Memory B cell (primary cell): ENCODE results near the gene TMEM213.

Experiments
- ATAC-seq: fragments of 150-1000 bp; cut with Tn5 transposase; 2 replicates; pipeline ENCODE4 v1.10.0; 2021; ENCODE audit warnings: low read depth, mild to moderate bottlenecking, moderate library complexity
- DNase-seq, 2 donors: peaks; one replicate each; pipeline ENCODE4 v3.0.0; 2022; ENCODE audit warnings: low spot score in 2 of 2
- H3K27ac Mint-ChIP-seq: one replicate; pipeline ENCODE4 v1.8.0; 2022; ENCODE audit warnings: mild to moderate bottlenecking, moderate library complexity, mixed read lengths
- H3K27me3 Mint-ChIP-seq: one replicate; pipeline ENCODE4 v1.8.0; 2022; ENCODE audit warnings: mixed read lengths
- H3K36me3 Mint-ChIP-seq: one replicate; pipeline ENCODE4 v1.8.0; 2022; ENCODE audit warnings: mild to moderate bottlenecking, mixed read lengths
- H3K4me1 Mint-ChIP-seq: one replicate; pipeline ENCODE4 v1.8.0; 2022; ENCODE audit warnings: mixed read lengths
- H3K4me3 Mint-ChIP-seq: one replicate; pipeline ENCODE4 v1.8.0; 2022; ENCODE audit warnings: mild to moderate bottlenecking, moderate library complexity, mixed read lengths
- H3K9me3 Mint-ChIP-seq: one replicate; pipeline ENCODE4 v1.8.0; 2022; ENCODE audit warnings: mixed read lengths

The TMEM213 gene

GRCh38 chr7:138813945-138814344 is 16.2 kb downstream of the TMEM213 start:
- Mint-ChIP-seq H3K4me3 (no peak overlapping the region), H3K27ac (no peak overlapping the region), H3K4me1 (no peaks in the 10 kb centered on the region), H3K9me3 (no peaks in the 10 kb centered on the region), H3K27me3 (no peaks in the 10 kb centered on the region), H3K36me3 (no peaks in the 10 kb centered on the region)
- DNase-seq = no peak
- ATAC-seq = no peak

- Mint-ChIP-seq H3K4me3 (no peak overlapping the region), H3K9me3 (no peaks in the 10 kb centered on the region), H3K36me3 (no peaks in the 10 kb centered on the region), H3K4me1 (no peaks in the 10 kb centered on the region), H3K27ac (no peak overlapping the region), H3K27me3 (no peaks in the 10 kb centered on the region)
- ATAC-seq = no peak
- no peak for DNase-seq
Observed at GRCh38 chr7:138814816-138815332, 17.1 kb downstream of the TMEM213 start.

GRCh38 chr7:138816650-138817049 is 18.9 kb downstream of the TMEM213 start:
- no peak for ATAC-seq
- Mint-ChIP-seq H3K36me3 (no peaks in the 10 kb centered on the region), H3K27me3 (no peaks in the 10 kb centered on the region), H3K9me3 (no peaks in the 10 kb centered on the region), H3K4me3 (no peak overlapping the region), H3K27ac (no peak overlapping the region), H3K4me1 (no peaks in the 10 kb centered on the region)
- no peak for DNase-seq

GRCh38 chr7:138819625-138820024 is 21.8 kb downstream of the TMEM213 start:
- no peaks in the 10 kb centered on the region for H3K36me3 Mint-ChIP-seq
- DNase-seq = no peak
- ATAC-seq = no peak
- no peaks in the 10 kb centered on the region for H3K4me1 Mint-ChIP-seq
- no peaks in the 10 kb centered on the region for H3K27me3 Mint-ChIP-seq
- no peak overlapping the region for H3K4me3 Mint-ChIP-seq
- no peaks in the 10 kb centered on the region for H3K9me3 Mint-ChIP-seq
- no peak overlapping the region for H3K27ac Mint-ChIP-seq

GRCh38 chr7:138821912-138822311 is 24.1 kb downstream of the TMEM213 start:
- H3K9me3 Mint-ChIP-seq = peaks cover 2% of the 10 kb centered on the region
- no peak overlapping the region for H3K4me3 Mint-ChIP-seq
- no peak for ATAC-seq

GRCh38 chr7:138822867-138823535 is 25.2 kb downstream of the TMEM213 start:
- ATAC-seq (no peak), DNase-seq (no peak)
- no peak overlapping the region for H3K4me3 Mint-ChIP-seq
- no peaks in the 10 kb centered on the region for H3K4me1 Mint-ChIP-seq
- H3K9me3 Mint-ChIP-seq = peaks cover 2% of the 10 kb centered on the region
- no peak overlapping the region for H3K27ac Mint-ChIP-seq
- H3K27me3 Mint-ChIP-seq = peaks cover 2% of the 10 kb centered on the region
- H3K36me3 Mint-ChIP-seq = no peaks in the 10 kb centered on the region

More at GRCh38 chr7:138821912-138822311, 24.1 kb downstream of the TMEM213 start:
- H3K27ac Mint-ChIP-seq = no peak overlapping the region
- H3K27me3 Mint-ChIP-seq = peaks cover 2% of the 10 kb centered on the region
- no peaks in the 10 kb centered on the region for H3K36me3 Mint-ChIP-seq
- no peaks in the 10 kb centered on the region for H3K4me1 Mint-ChIP-seq
- no peak for DNase-seq

- no peak for ATAC-seq
- peaks cover 2% of the 10 kb centered on the region for H3K27me3 Mint-ChIP-seq
- no peaks in the 10 kb centered on the region for H3K4me1 Mint-ChIP-seq
- H3K9me3 Mint-ChIP-seq = peaks cover 2% of the 10 kb centered on the region
- H3K27ac Mint-ChIP-seq = no peak overlapping the region
- no peaks in the 10 kb centered on the region for H3K36me3 Mint-ChIP-seq
- H3K4me3 Mint-ChIP-seq = no peak overlapping the region
- no peak for DNase-seq
Observed at GRCh38 chr7:138825049-138825721, 27.4 kb downstream of the TMEM213 start.

GRCh38 chr7:138828302-138828701 is 30.5 kb downstream of the TMEM213 start:
- peaks cover 6% of the 10 kb centered on the region for H3K27me3 Mint-ChIP-seq
- H3K4me3 Mint-ChIP-seq = no peak overlapping the region
- no peaks in the 10 kb centered on the region for H3K36me3 Mint-ChIP-seq
- DNase-seq (no peak), ATAC-seq (no peak)
- no peaks in the 10 kb centered on the region for H3K4me1 Mint-ChIP-seq
- H3K9me3 Mint-ChIP-seq = peaks cover 2% of the 10 kb centered on the region
- H3K27ac Mint-ChIP-seq = no peak overlapping the region

- DNase-seq (no peak), ATAC-seq (no peak)
- no peak overlapping the region for H3K4me3 Mint-ChIP-seq
- no peaks in the 10 kb centered on the region for H3K36me3 Mint-ChIP-seq
- H3K4me1 Mint-ChIP-seq = no peaks in the 10 kb centered on the region
- no peak overlapping the region for H3K27ac Mint-ChIP-seq
- peaks cover 2% of the 10 kb centered on the region for H3K9me3 Mint-ChIP-seq
- peaks cover 9% of the 10 kb centered on the region for H3K27me3 Mint-ChIP-seq
Observed at GRCh38 chr7:138829335-138829734, 31.5 kb downstream of the TMEM213 start.

GRCh38 chr7:138832966-138833365 is 35.2 kb downstream of the TMEM213 start:
- DNase-seq = no peak
- Mint-ChIP-seq H3K36me3 (no peaks in the 10 kb centered on the region), H3K4me3 (no peak overlapping the region), H3K27me3 (peaks cover 7% of the 10 kb centered on the region), H3K27ac (no peak overlapping the region), H3K9me3 (no peaks in the 10 kb centered on the region), H3K4me1 (no peaks in the 10 kb centered on the region)
- ATAC-seq = no peak

- H3K27me3 Mint-ChIP-seq = peaks cover 7% of the 10 kb centered on the region
- DNase-seq (no peak), ATAC-seq (no peak)
- H3K4me1 Mint-ChIP-seq = no peaks in the 10 kb centered on the region
- no peaks in the 10 kb centered on the region for H3K9me3 Mint-ChIP-seq
- no peak overlapping the region for H3K4me3 Mint-ChIP-seq
- no peaks in the 10 kb centered on the region for H3K36me3 Mint-ChIP-seq
- H3K27ac Mint-ChIP-seq = no peak overlapping the region
Observed at GRCh38 chr7:138833596-138833995, 35.8 kb downstream of the TMEM213 start.

GRCh38 chr7:138834583-138834982 is 36.8 kb downstream of the TMEM213 start:
- Mint-ChIP-seq H3K27me3 (peaks cover 10% of the 10 kb centered on the region), H3K4me3 (no peak overlapping the region), H3K9me3 (no peaks in the 10 kb centered on the region), H3K27ac (no peak overlapping the region), H3K4me1 (no peaks in the 10 kb centered on the region), H3K36me3 (no peaks in the 10 kb centered on the region)
- DNase-seq (no peak), ATAC-seq (no peak)

- H3K27me3 Mint-ChIP-seq = peaks cover 10% of the 10 kb centered on the region
- no peak overlapping the region for H3K4me3 Mint-ChIP-seq
- H3K36me3 Mint-ChIP-seq = no peaks in the 10 kb centered on the region
- DNase-seq (no peak), ATAC-seq (no peak)
- H3K9me3 Mint-ChIP-seq = no peaks in the 10 kb centered on the region
- H3K4me1 Mint-ChIP-seq = no peaks in the 10 kb centered on the region
- no peak overlapping the region for H3K27ac Mint-ChIP-seq
Observed at GRCh38 chr7:138835087-138835486, 37.3 kb downstream of the TMEM213 start.

GRCh38 chr7:138837627-138838026 is 39.8 kb downstream of the TMEM213 start:
- Mint-ChIP-seq H3K4me1 (no peaks in the 10 kb centered on the region), H3K4me3 (no peak overlapping the region), H3K27me3 (peaks cover 12% of the 10 kb centered on the region), H3K36me3 (no peaks in the 10 kb centered on the region), H3K27ac (no peak overlapping the region), H3K9me3 (no peaks in the 10 kb centered on the region)
- no peak for ATAC-seq
- no peak for DNase-seq

GRCh38 chr7:138838166-138838565 is 40.4 kb downstream of the TMEM213 start:
- Mint-ChIP-seq H3K27ac (no peak overlapping the region), H3K36me3 (no peaks in the 10 kb centered on the region), H3K9me3 (no peaks in the 10 kb centered on the region), H3K27me3 (peaks cover 12% of the 10 kb centered on the region), H3K4me3 (no peak overlapping the region), H3K4me1 (no peaks in the 10 kb centered on the region)
- DNase-seq (no peak), ATAC-seq (no peak)
